K562 (cell line): Measurements from ENCODE around the gene IPO13. TPM values are rescaled to one million over a fixed set of nuclear protein-coding genes. Genes with fewer than 3 reads are reported as not detected.
A peak's percentile ranks its signal among the peaks of the same experiment; 100 is the strongest.

ENCODE experiments used
- ATAC-seq: fragments of 200-7000 bp; cut with Tn5 transposase; 3 replicates; pipeline ENCODE4 v1.9.1; 2020; ENCODE audit warnings: moderate library complexity
- BruUV-seq: library from RNA; stranded (reverse); fragments of 400-500 nt; replicated peaks from 2 replicates; lab custom pipeline; 2021; lab: Mats Ljungman, UMichigan
- CTCF ChIA-PET: fragments of 300-600 bp; formaldehyde crosslinking; extraction: SDS; loops from one replicate; lab custom pipeline; 2021; ENCODE audit warnings: low intra/inter-chr PET ratio; lab: Yijun Ruan, JAX
- POLR2A ChIA-PET: fragments of 300-600, 350-650 bp; sonication (Branson Sonifier 250); formaldehyde crosslinking; extraction: SDS; loops from one replicate; lab custom pipeline; 2021; ENCODE audit warnings: antibody characterized with exemption, inconsistent platforms; lab: Yijun Ruan, JAX
- DNase-seq, 4 experiments: peaks; one replicate each; pipeline versions ENCODE4 v3.0.0 to v3.0.0-alpha.2; 2011 to 2018; ENCODE audit warnings: low spot score in 3 of 4, mixed read lengths in 3 of 4; ENCODE audit errors: extremely low read depth in 1 of 4
- FAIRE-seq: peaks from 2 replicates; lab custom pipeline; 2011; peaks lifted over from hg19 to GRCh38; lab: Jason Lieb, UNC
- H2AFZ ChIP-seq: 2 replicates; pipeline ENCODE4 v1.6.0; 2011; ENCODE audit warnings: low read depth, low read length, control low read depth, inconsistent platforms
- H3K27ac ChIP-seq: fragments of 200-600 bp; 3 replicates; pipeline ENCODE4 v1.8.0; 2011; ENCODE audit warnings: low read depth, mild to moderate bottlenecking, control low read depth, inconsistent platforms, low read length, moderate library complexity, mixed read lengths; ENCODE audit errors: extremely low read depth
- H3K27me3 ChIP-seq, 2 experiments: fragments of 300-600 bp in 1 of 2; 2 replicates in 1 of 2; 3 replicates in 1 of 2; pipeline versions ENCODE4 v1.6.0 to v1.8.0; 2011; ENCODE audit warnings: inconsistent platforms in 2 of 2, low read length in 2 of 2, mild to moderate bottlenecking in 1 of 2, mixed read lengths in 1 of 2, moderate library complexity in 1 of 2; ENCODE audit not compliant: control insufficient read depth in 2 of 2, insufficient read depth in 2 of 2
- H3K36me3 ChIP-seq: fragments of 300-600 bp; 3 replicates; pipeline ENCODE4 v1.8.0; 2011; ENCODE audit warnings: mild to moderate bottlenecking, low read length, inconsistent platforms; ENCODE audit not compliant: control insufficient read depth, insufficient read depth
- H3K4me1 ChIP-seq, 2 experiments: fragments of 200-600 bp in 1 of 2; replicated peaks in 1 of 2; 2 replicates in 1 of 2; 3 replicates in 1 of 2; pipeline versions ENCODE4 v1.5.1 to v1.8.0; 2011; ENCODE audit warnings: inconsistent platforms in 2 of 2, low read length in 2 of 2, mild to moderate bottlenecking in 1 of 2, mixed read lengths in 1 of 2, moderate library complexity in 1 of 2; ENCODE audit not compliant: control insufficient read depth in 2 of 2, insufficient read depth in 2 of 2
- H3K4me2 ChIP-seq: 2 replicates; pipeline ENCODE4 v1.6.1; 2011; ENCODE audit warnings: low read length, control low read depth, inconsistent platforms, mixed read lengths; ENCODE audit not compliant: insufficient read depth
- H3K4me3 ChIP-seq: fragments of 200-600 bp; sonication (generic), shearing (Covaris generic); 2 replicates; pipeline ENCODE4 v1.5.1; 2016; ENCODE audit warnings: control low read depth, inconsistent platforms
- H3K79me2 ChIP-seq: fragments of 200-600 bp; 3 replicates; pipeline ENCODE4 v1.8.0; 2011; ENCODE audit warnings: low read length, inconsistent platforms; ENCODE audit not compliant: control insufficient read depth, insufficient read depth
- H3K9ac ChIP-seq, 2 experiments: 2 replicates each; pipeline versions ENCODE4 v1.6.0 to v1.6.1; 2011; ENCODE audit warnings: low read depth in 2 of 2, low read length in 2 of 2, control low read depth in 1 of 2, inconsistent platforms in 1 of 2, mild to moderate bottlenecking in 1 of 2, mixed read lengths in 1 of 2; ENCODE audit not compliant: insufficient read depth in 1 of 2
- H3K9me1 ChIP-seq: one replicate; pipeline ENCODE4 v1.6.0; 2011; ENCODE audit warnings: inconsistent platforms, mild to moderate bottlenecking, low read length, moderate library complexity; ENCODE audit not compliant: control insufficient read depth, insufficient read depth
- H3K9me3 ChIP-seq: replicated peaks from 2 replicates; pipeline ENCODE4 v1.5.1; 2011; ENCODE audit warnings: low read depth, low read length, inconsistent platforms; ENCODE audit not compliant: control insufficient read depth, insufficient read depth
- H4K20me1 ChIP-seq: replicated peaks from 2 replicates; pipeline ENCODE4 v1.6.1; 2011; ENCODE audit warnings: low read length, inconsistent platforms, mixed read lengths; ENCODE audit not compliant: control insufficient read depth, insufficient read depth
- CHAMP1 ChIP-seq: fragments of 450-650 bp; IDR thresholded peaks from 2 replicates; pipeline ENCODE4 v1.6.1; 2016; ENCODE audit warnings: mild to moderate bottlenecking
- MTF1 ChIP-seq: fragments of 250-450 bp; sonication (Bioruptor Pico); IDR thresholded peaks from 2 replicates; pipeline ENCODE4 v1.9.0; 2021; ENCODE audit warnings: moderate library complexity, mild to moderate bottlenecking, inconsistent platforms, borderline replicate concordance
- STAT5A ChIP-seq: IDR thresholded peaks from 2 replicates; pipeline ENCODE4 v1.6.1; 2012; ENCODE audit warnings: low read length, inconsistent platforms, borderline replicate concordance
- ZSCAN29 ChIP-seq: fragments of 450-650 bp; IDR thresholded peaks from 2 replicates; pipeline ENCODE4 v1.6.1; 2017
- WGBS: fragments of 100-300 bp; shearing (Covaris generic); methylation state at CpG from one replicate; pipeline ENCODE4 v1.1.6; 2016; ENCODE audit warnings: low coverage, mixed read lengths; ENCODE audit not compliant: insufficient coverage; ENCODE audit errors: missing lambda C conversion rate; 5-methylcytosine and 5-hydroxymethylcytosine counted together
- in situ Hi-C: fragments of 300-500 bp; cut with MboI; formaldehyde crosslinking; loops from 4 replicates; pipeline ENCODE4 v1.15.0; 2018; ENCODE audit warnings: inconsistent platforms, mixed read lengths
- intact Hi-C: fragments of 100-400 bp; cut with micrococcal nuclease; formaldehyde crosslinking; loops from 2 replicates; pipeline ENCODE4 v1.14.2; 2022
- polyA plus RNA-seq, 8 experiments: library from polyadenylated mRNA; depleted of rRNA in 4 of 8; stranded (reverse) in 5 of 8; unstranded in 3 of 8; fragments of >200 nt; fragmentation: Nextera tagmentation in 2 of 8; fragmentation: Illumina TruSeq in 1 of 8; extraction: Ambion mirVana in 2 of 8; extraction: Trizol in 1 of 8; gene quantifications; 2 replicates each; pipeline versions ENCODE4 v1.2.1 to v1.2.3, GENCODE V29; 2011 to 2014; ENCODE audit warnings: inconsistent platforms in 1 of 8, missing spikeins in 1 of 8
- total RNA-seq, 7 experiments: library from RNA; depleted of rRNA in 6 of 7; stranded (reverse); fragments of >200 nt in 6 of 7; fragmentation: Illumina TruSeq in 2 of 7; extraction: Trizol in 2 of 7; gene quantifications; 2 replicates each; pipeline versions ENCODE4 v1.2.1 to v1.2.3, GENCODE V29; 2011 to 2021; ENCODE audit warnings: low replicate concordance in 1 of 7
- TF ChIP-seq, protein P1 (sequence below): fragments of 450-650 bp; IDR thresholded peaks from 2 replicates; pipeline ENCODE4 v1.6.1; 2016; ENCODE audit warnings: mild to moderate bottlenecking, moderate library complexity

The IPO13 gene
- total and polyA plus RNA-seq, 9 of the 15 experiments (the other 6 are each of a cell fraction or from before 2014, with no cell fraction given) = 7.0 to 30.8 (median 16.2) TPM

- intact Hi-C loops (loop anchor here (5.0 kb wide), 1 partner anchor 92 kb away; no protein-coding TSS in a partner anchor), in situ Hi-C loops (no loop called here)
- no peak overlapping the region for H2AFZ ChIP-seq
- BruUV-seq = no TSS peak
- no peak for FAIRE-seq
- ChIA-PET POLR2A (interaction anchor here (2.1 kb wide), 1 partner anchor 10 kb away, joined by 10 read pairs; no protein-coding TSS in a partner anchor), CTCF (interaction anchor here (0.6 kb wide), 1 partner anchor 187 kb away, joined by 4 read pairs; no protein-coding TSS in a partner anchor)
- H4K20me1 ChIP-seq = no peaks in the 10 kb centered on the region
- peak overlapping the region; percentile 29 to 53 for H3K9ac ChIP-seq
- WGBS = 72% methylated on average over 1 of the region's 1 CpG
- H3K4me1 ChIP-seq = peaks cover 17 to 39% of the 10 kb centered on the region in 2 experiments
- no peak for ATAC-seq
- H3K79me2 ChIP-seq = peaks cover 39% of the 10 kb centered on the region
- H3K4me3 ChIP-seq = no peak overlapping the region
- peaks cover 2% of the 10 kb centered on the region for H3K9me1 ChIP-seq
- no peak for DNase-seq
- H3K36me3 ChIP-seq = peaks cover 13% of the 10 kb centered on the region; the same call in 2 of the 3 replicates
- TF ChIP-seq MTF1 (CRISPR knock-in tag) (no peak), ZSCAN29 (no peak), CHAMP1 (no peak), STAT5A (no peak)
- TF ChIP-seq, protein P1, sequence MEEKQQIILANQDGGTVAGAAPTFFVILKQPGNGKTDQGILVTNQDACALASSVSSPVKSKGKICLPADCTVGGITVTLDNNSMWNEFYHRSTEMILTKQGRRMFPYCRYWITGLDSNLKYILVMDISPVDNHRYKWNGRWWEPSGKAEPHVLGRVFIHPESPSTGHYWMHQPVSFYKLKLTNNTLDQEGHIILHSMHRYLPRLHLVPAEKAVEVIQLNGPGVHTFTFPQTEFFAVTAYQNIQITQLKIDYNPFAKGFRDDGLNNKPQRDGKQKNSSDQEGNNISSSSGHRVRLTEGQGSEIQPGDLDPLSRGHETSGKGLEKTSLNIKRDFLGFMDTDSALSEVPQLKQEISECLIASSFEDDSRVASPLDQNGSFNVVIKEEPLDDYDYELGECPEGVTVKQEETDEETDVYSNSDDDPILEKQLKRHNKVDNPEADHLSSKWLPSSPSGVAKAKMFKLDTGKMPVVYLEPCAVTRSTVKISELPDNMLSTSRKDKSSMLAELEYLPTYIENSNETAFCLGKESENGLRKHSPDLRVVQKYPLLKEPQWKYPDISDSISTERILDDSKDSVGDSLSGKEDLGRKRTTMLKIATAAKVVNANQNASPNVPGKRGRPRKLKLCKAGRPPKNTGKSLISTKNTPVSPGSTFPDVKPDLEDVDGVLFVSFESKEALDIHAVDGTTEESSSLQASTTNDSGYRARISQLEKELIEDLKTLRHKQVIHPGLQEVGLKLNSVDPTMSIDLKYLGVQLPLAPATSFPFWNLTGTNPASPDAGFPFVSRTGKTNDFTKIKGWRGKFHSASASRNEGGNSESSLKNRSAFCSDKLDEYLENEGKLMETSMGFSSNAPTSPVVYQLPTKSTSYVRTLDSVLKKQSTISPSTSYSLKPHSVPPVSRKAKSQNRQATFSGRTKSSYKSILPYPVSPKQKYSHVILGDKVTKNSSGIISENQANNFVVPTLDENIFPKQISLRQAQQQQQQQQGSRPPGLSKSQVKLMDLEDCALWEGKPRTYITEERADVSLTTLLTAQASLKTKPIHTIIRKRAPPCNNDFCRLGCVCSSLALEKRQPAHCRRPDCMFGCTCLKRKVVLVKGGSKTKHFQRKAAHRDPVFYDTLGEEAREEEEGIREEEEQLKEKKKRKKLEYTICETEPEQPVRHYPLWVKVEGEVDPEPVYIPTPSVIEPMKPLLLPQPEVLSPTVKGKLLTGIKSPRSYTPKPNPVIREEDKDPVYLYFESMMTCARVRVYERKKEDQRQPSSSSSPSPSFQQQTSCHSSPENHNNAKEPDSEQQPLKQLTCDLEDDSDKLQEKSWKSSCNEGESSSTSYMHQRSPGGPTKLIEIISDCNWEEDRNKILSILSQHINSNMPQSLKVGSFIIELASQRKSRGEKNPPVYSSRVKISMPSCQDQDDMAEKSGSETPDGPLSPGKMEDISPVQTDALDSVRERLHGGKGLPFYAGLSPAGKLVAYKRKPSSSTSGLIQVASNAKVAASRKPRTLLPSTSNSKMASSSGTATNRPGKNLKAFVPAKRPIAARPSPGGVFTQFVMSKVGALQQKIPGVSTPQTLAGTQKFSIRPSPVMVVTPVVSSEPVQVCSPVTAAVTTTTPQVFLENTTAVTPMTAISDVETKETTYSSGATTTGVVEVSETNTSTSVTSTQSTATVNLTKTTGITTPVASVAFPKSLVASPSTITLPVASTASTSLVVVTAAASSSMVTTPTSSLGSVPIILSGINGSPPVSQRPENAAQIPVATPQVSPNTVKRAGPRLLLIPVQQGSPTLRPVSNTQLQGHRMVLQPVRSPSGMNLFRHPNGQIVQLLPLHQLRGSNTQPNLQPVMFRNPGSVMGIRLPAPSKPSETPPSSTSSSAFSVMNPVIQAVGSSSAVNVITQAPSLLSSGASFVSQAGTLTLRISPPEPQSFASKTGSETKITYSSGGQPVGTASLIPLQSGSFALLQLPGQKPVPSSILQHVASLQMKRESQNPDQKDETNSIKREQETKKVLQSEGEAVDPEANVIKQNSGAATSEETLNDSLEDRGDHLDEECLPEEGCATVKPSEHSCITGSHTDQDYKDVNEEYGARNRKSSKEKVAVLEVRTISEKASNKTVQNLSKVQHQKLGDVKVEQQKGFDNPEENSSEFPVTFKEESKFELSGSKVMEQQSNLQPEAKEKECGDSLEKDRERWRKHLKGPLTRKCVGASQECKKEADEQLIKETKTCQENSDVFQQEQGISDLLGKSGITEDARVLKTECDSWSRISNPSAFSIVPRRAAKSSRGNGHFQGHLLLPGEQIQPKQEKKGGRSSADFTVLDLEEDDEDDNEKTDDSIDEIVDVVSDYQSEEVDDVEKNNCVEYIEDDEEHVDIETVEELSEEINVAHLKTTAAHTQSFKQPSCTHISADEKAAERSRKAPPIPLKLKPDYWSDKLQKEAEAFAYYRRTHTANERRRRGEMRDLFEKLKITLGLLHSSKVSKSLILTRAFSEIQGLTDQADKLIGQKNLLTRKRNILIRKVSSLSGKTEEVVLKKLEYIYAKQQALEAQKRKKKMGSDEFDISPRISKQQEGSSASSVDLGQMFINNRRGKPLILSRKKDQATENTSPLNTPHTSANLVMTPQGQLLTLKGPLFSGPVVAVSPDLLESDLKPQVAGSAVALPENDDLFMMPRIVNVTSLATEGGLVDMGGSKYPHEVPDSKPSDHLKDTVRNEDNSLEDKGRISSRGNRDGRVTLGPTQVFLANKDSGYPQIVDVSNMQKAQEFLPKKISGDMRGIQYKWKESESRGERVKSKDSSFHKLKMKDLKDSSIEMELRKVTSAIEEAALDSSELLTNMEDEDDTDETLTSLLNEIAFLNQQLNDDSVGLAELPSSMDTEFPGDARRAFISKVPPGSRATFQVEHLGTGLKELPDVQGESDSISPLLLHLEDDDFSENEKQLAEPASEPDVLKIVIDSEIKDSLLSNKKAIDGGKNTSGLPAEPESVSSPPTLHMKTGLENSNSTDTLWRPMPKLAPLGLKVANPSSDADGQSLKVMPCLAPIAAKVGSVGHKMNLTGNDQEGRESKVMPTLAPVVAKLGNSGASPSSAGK = 0 out of 2 replicates have a peak, but pooled peaks have one; percentile 6
- no peak overlapping the region for H3K27ac ChIP-seq
- peak overlapping the region; percentile 68 for H3K4me2 ChIP-seq
- H3K9me3 ChIP-seq = no peaks in the 10 kb centered on the region
- H3K27me3 ChIP-seq = no peaks in the 10 kb centered on the region
Observed at GRCh38 chr1:43944860-43945259, 1.9 kb upstream of the IPO13 start.
